ENCODE results near the gene LAG3.

Gene LAG3

GRCh38 chr12:6753772-6754356 lies 18.5 kb upstream of the LAG3 start:
- DNase-seq (ENCODE audit: low read depth) = no peak

GRCh38 chr12:6754411-6754810 lies 17.9 kb upstream of the LAG3 start:
- DNase-seq (ENCODE audit: low read depth) = no peak

- no peak for DNase-seq (ENCODE audit: low read depth)
Measured at GRCh38 chr12:6757028-6757690, 15.2 kb upstream of the LAG3 start.

- DNase-seq (ENCODE audit: low read depth) = no peak
Measured at GRCh38 chr12:6758506-6759095, 13.7 kb upstream of the LAG3 start.

GRCh38 chr12:6759741-6760140 lies 12.6 kb upstream of the LAG3 start:
- DNase-seq (ENCODE audit: low read depth) = no peak

- DNase-seq (ENCODE audit: low read depth) = no peak
Measured at GRCh38 chr12:6763380-6763779, 8.9 kb upstream of the LAG3 start.

- DNase-seq (ENCODE audit: low read depth) = no peak
Measured at GRCh38 chr12:6764011-6764828, 8.1 kb upstream of the LAG3 start.

GRCh38 chr12:6765048-6765633 lies 7.2 kb upstream of the LAG3 start:
- DNase-seq (ENCODE audit: low read depth) = no peak

- no peak for DNase-seq (ENCODE audit: low read depth)
Measured at GRCh38 chr12:6765634-6766581, 6.4 kb upstream of the LAG3 start, which contains the start of gene PTMS. TSS of gene PTMS (plus strand) at chr12:6766363. CDS start at chr12:6766706, 343 bp downstream.

GRCh38 chr12:6766651-6767349 lies 5.5 kb upstream of the LAG3 start:
- DNase-seq (ENCODE audit: low read depth) = peak; percentile 35

- DNase-seq (ENCODE audit: low read depth) = no peak
Measured at GRCh38 chr12:6767353-6768319, 4.7 kb upstream of the LAG3 start.

- no peak for DNase-seq (ENCODE audit: low read depth)
Measured at GRCh38 chr12:6768437-6768914, 3.8 kb upstream of the LAG3 start.

- DNase-seq (ENCODE audit: low read depth) = no peak
Measured at GRCh38 chr12:6768990-6769389, 3.3 kb upstream of the LAG3 start.

GRCh38 chr12:6769666-6770065 lies 2.7 kb upstream of the LAG3 start:
- no peak for DNase-seq (ENCODE audit: low read depth)

GRCh38 chr12:6770094-6770493 lies 2.2 kb upstream of the LAG3 start:
- DNase-seq (ENCODE audit: low read depth) = no peak

GRCh38 chr12:6770600-6770999 lies 1.7 kb upstream of the LAG3 start:
- DNase-seq (ENCODE audit: low read depth) = no peak

GRCh38 chr12:6771091-6771495 lies 1.2 kb upstream of the LAG3 start:
- no peak for DNase-seq (ENCODE audit: low read depth)

- no peak for DNase-seq (ENCODE audit: low read depth)
Measured at GRCh38 chr12:6771509-6772330, 600 bp upstream of the LAG3 start.
